Fibroblast of skin of back (primary cell): Measurements from ENCODE around the gene FAT1.

Experiments used
- DNase-seq: peaks from one replicate; pipeline ENCODE4 v3.0.0-alpha.2; 2013

Gene FAT1

DNA sequence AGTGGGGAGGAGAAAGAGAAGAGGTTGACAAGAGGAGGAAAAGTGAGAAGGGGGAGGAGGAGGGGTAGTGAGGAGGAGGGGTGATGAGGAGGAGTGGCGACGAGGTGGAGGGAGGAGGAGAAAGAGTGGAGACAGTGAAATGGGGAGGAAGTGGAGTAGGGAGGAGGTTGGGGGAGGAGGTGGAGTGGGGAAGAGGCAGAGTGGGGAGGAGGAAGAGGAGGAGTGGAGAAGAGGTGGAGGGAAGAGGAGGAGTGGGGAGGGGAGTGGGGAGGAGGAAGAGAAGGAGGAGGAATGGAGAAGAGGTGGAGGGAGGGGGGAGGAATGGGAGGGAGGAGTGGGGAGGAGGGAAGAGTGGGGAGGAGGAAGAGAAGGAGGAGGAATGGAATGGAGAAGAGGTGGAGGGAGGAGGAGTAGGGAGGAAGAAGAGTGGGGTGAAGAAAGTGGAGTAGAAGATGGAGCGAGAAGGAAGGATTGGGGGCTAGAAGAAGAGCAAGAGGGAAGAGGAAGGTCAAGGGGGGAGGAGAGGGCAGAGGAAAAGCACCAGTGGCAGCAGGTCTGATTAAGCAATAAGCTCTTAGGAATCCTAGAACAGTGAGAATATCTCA is 118.3 kb downstream of the FAT1 start:
- DNase-seq, result no peak

DNA sequence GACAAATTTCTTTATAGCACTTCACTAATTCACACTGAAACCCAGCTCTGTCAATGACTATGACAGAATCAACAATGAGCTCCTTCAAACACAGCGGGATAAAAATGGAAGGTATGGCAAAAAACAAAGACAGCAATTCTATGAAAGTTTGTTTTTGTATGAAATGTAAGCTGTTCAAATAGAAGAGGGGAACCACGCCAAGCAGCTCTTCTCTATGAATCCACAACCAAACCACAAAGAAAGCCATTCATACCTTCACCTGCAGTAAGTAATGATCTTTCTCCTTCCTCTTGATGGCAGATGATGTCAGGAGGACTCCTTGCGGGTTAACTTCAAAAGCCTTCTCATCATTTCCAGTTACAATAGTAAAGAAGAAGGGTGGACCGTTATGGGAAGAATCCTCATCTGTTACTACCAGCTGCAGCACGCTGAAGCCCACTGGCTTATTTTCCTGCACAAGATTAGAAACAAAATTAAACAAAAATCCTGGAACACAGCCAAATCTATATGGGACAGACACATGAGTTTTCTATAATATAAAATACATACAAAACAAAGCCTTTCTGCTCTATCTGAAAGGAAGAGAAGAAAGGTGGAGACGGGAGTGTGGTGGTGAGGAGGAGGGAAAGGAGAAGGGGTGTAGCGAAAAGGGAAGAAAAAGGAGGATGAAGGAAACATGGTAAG is 119.4 kb downstream of the FAT1 start:
- no peak for DNase-seq

GRCh38 chr4:186602978-186603377 is 120.7 kb downstream of the FAT1 start:
- no peak for DNase-seq

DNA sequence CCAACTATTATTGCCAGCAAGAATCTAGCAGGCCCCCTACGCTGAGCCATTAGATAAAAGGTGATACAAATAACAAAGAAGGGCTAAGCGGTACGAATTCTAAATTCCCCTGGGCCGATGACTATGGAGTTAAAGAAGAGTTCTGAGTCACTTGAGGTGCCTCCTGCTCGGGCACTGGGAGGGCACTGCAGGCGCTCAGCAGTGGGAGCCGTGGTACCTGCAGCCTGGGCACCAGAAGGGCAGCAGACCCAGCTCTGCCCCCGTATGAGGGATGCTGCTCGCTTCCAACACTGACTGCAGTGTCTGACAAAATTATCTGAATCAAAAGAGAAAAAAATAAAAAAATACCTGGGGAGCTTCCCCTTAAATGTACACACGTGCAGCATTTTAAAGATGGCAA is 124.2 kb downstream of the FAT1 start:
- DNase-seq, result no peak

DNA sequence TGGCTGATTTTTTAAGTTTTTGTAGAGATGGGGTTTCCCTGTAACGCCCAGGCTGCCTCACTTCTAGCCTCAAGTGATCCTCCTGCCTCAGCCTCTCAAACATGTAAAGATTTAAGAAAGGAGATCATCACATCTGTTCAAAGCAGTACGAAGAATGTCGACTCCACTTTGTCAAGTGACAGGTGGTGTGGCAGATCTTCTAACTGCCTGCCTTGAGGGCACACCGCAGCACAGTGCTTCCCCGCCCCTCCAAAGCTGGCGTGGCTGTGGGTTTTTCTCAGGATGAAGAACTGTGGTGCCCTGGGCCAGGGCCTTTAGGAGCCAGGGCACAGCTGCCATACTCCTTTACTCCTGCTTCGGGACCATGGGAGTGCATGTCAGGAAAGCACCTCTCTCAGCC is 125.0 kb downstream of the FAT1 start:
- DNase-seq, result no peak

DNA sequence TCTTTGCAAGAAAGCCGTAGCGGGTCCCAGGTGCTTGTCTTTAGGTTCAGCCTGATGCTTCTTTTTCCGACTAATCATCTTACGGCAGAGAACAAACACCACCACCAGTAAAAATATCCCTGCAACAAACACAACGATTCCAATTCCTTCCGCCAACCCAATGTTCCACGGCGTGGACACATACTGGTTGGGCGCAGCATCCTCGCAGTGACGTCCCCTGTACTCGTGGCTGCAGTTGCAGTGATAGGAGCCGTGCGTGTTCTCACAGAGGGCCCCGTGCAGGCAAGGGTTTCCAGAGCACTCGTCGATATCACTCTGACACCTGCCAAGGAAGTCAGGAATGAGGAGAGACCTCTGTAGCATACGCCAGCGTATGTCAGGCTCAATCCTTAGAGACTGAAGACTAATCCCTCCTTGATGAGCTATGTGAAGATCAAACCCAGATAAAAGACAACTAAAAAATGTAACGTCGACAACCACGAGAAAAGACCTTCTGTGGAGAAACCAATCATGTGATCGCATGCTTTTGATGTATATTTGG is 126.7 kb downstream of the FAT1 start:
- DNase-seq, result no peak

DNA sequence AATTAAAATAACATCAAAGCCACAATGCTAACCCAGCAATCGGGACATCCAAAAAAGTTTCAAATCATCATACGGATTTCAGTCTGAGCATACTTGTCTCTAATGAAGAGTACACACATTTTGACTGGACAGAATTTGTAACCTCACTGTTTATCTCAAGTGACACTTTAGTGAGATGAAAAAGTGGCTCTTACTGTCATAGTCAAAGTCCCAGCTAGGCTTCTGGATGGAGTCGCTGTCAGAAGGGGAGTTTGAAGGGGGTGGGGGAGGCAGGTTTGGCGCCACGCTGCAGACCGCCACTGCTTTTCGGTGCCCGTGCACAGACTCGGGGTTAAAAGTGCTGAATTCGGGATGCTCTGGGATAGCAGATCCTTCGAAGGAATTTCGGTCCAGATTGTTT is 127.3 kb downstream of the FAT1 start:
- DNase-seq, result no peak

DNA sequence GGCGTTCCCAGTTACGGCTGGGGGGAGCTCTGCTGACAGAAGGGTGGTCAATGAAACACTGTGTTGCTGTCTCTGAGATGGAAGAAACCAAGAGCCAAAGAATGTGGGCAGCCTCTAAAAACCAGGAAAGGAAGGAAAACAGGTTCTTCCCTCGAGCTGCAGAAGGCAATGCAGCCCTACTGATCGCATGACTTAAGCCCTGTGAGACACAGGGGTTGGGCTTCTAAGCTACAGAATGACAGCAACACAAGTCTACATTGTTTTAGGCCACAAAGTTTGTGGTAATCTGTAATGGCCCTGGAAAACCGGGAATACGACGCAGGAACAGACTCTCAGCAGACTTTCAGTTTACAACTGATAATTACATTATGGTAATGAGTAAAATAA is 130.1 kb downstream of the FAT1 start:
- no peak for DNase-seq

- DNase-seq, result peak; percentile 70
Measured at GRCh38 chr4:186592966-186593586, 130.6 kb downstream of the FAT1 start.

GRCh38 chr4:186592445-186592844 is 131.2 kb downstream of the FAT1 start:
- no peak for DNase-seq

GRCh38 chr4:186591651-186592050 is 132.0 kb downstream of the FAT1 start:
- DNase-seq, result no peak

- DNase-seq, result no peak
Measured at GRCh38 chr4:186588503-186588902, 135.2 kb downstream of the FAT1 start.

- peak; percentile 56 for DNase-seq
Measured at GRCh38 chr4:186587416-186588018, 136.1 kb downstream of the FAT1 start.

- no peak for DNase-seq
Measured at GRCh38 chr4:186586205-186586604, 137.5 kb downstream of the FAT1 start.

DNA sequence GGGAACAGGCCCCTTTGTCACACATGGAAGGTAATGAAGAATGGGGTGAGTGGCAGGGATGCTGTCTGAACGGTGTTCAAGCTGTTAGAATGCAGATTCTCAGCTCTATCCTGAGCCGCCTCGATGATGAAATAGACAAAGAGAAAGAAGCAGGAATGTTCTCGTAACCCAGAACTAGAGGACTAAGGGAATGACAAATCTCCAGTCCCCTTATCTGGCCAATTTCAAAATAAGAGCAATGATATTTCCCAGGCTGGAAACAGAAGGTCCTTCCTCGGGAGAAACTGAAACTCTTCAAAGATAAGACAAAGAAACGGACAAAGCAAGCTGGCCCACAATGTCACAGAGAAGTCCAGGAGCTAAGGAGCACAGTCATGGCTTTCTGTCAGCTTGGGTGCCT is 138.7 kb downstream of the FAT1 start:
- no peak for DNase-seq

DNA sequence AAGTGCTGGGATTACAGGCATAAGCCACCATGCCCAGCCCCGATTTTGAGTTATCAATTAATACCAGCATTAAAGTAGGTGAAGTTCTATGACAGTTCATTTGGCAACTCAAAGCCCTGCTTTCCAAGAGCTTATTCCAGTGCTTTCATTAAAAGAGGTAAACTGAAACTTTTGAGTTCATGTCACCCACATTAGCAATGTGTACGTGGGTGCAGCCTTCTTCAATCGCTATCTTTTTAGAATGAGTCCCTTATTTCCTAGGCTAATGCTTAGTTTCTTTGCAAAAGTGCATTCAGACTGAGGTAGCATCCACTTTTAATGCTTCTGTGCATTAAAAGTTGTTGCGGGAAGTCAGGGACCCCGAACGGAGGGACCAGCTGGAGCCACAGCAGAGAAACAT is 142.2 kb downstream of the FAT1 start:
- no peak for DNase-seq

GRCh38 chr4:186580669-186581068 is 143.0 kb downstream of the FAT1 start:
- no peak for DNase-seq

DNA sequence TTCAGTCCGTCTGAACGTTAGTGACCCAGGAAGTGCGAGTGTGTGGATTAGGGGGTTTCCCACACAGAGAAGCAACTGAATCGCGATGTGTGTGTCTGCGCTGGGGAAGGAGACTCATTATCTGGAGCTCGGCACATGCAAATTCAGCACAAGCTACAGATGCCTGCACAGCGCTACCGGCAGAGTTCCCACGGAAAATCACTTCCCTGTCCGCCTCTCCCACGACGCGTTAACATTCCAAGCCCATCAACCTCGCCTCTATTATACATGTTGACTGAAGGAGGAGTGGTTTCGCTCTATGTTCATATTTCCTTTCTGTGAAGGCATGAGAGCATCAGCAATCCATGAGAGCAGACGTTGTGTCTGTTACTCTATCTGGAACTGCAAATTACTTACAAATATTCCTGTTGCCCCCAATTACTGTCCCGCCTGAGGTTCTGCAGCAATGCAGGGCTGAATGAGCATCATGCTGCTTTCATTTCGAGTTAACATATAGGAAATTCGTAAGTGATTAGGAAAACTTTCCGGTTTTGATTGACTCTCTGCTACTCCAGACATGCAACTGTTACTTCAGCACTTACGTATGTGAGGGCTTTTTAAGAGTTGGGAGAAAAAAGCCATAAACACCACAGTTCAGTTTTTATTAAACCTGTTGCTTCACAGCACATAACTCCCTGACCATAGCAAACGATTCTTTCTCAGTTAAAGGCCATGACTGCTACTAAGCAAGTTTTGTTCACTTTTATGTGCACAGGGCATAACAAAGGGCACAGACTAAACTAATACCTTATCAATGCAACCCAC is 153.3 kb downstream of the FAT1 start:
- peak; percentile 61 for DNase-seq

GRCh38 chr4:186569533-186570192 is 154.0 kb downstream of the FAT1 start:
- DNase-seq, result no peak

- DNase-seq, result no peak
Measured at GRCh38 chr4:186566068-186566467, 157.6 kb downstream of the FAT1 start.

- no peak for DNase-seq
Measured at GRCh38 chr4:186563761-186564160, 159.9 kb downstream of the FAT1 start.

DNA sequence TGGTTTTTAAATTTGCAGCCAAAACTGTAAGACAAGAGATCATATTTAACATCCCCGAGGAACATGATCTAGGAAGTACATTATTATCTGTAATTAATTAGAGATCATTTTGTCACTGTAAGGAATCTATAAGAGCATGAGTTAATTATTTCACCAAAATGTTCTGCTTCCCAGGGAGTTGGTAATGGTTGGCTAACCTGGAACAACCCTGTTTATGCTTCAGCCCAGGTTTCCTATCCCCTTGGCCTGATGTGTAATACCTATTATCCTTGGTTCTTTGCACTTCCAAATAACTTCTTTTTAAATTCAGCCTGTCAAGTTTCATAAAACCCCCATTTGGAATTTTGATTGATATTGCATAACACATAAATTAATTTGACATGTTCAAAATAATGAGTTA is 161.9 kb downstream of the FAT1 start:
- DNase-seq, result no peak
